GM23338 (cell line): ENCODE results near the gene POMC. TPM values are rescaled to one million over a fixed set of nuclear protein-coding genes. Genes with fewer than 3 reads are reported as not detected.

Experiments used
- ATAC-seq: fragments of 200-7000 bp; cut with Tn5 transposase; 3 replicates; pipeline ENCODE4 v1.9.1; 2020
- DNase-seq: peaks from one replicate; pipeline ENCODE4 v3.0.0-alpha.2; 2015; ENCODE audit warnings: low spot score
- H2AFZ ChIP-seq: fragments of 200-600 bp; sonication (generic); 2 replicates; pipeline ENCODE4 v1.8.0; 2016; ENCODE audit warnings: antibody characterized with exemption, mild to moderate bottlenecking, moderate library complexity
- H3F3A ChIP-seq: fragments of 200-600 bp; sonication (generic); replicated peaks from 2 replicates; pipeline ENCODE4 v1.8.0; 2017; ENCODE audit warnings: antibody characterized with exemption, mixed run types, low read depth
- H3K27ac ChIP-seq: fragments of 200-600 bp; sonication (generic); 2 replicates; pipeline ENCODE4 v1.6.1; 2016; ENCODE audit warnings: low read depth
- H3K27me3 ChIP-seq: fragments of 200-600 bp; sonication (generic); 2 replicates; pipeline ENCODE4 v1.8.0; 2016; ENCODE audit warnings: mild to moderate bottlenecking, mixed run types, moderate library complexity; ENCODE audit not compliant: insufficient read depth
- H3K36me3 ChIP-seq: fragments of 200-600 bp; sonication (generic); 2 replicates; pipeline ENCODE4 v1.8.0; 2016; ENCODE audit warnings: mild to moderate bottlenecking; ENCODE audit not compliant: insufficient read depth
- H3K4me1 ChIP-seq: fragments of 200-600 bp; sonication (generic); 2 replicates; pipeline ENCODE4 v1.8.0; 2016; ENCODE audit warnings: mild to moderate bottlenecking, moderate library complexity; ENCODE audit not compliant: insufficient read depth
- H3K4me2 ChIP-seq: fragments of 200-600 bp; sonication (generic); 2 replicates; pipeline ENCODE4 v1.7.1; 2017; ENCODE audit warnings: mixed run types
- H3K4me3 ChIP-seq: fragments of 200-600 bp; sonication (generic); 2 replicates; pipeline ENCODE4 v1.6.1; 2016; ENCODE audit warnings: mixed run types
- H3K79me2 ChIP-seq: fragments of 200-600 bp; sonication (generic); replicated peaks from 2 replicates; pipeline ENCODE4 v1.8.0; 2017; ENCODE audit warnings: mild to moderate bottlenecking; ENCODE audit not compliant: insufficient read depth
- H3K9me2 ChIP-seq: fragments of 200-600 bp; sonication (generic); 2 replicates; pipeline ENCODE4 v1.8.0; 2017; ENCODE audit not compliant: insufficient read depth
- H4K20me1 ChIP-seq: fragments of 200-600 bp; sonication (generic); replicated peaks from 2 replicates; pipeline ENCODE4 v1.8.0; 2017; ENCODE audit warnings: mild to moderate bottlenecking; ENCODE audit not compliant: insufficient read depth
- H3K27ac Mint-ChIP-seq: 2 replicates; pipeline ENCODE4 v1.8.0; 2020; ENCODE audit warnings: inconsistent platforms, mild to moderate bottlenecking, moderate library complexity, mixed read lengths
- H3K27me3 Mint-ChIP-seq: 3 replicates; pipeline ENCODE4 v1.8.0; 2022; ENCODE audit warnings: low read depth, mild to moderate bottlenecking, moderate library complexity, mixed read lengths, inconsistent platforms; ENCODE audit not compliant: insufficient read depth, poor library complexity
- H3K36me3 Mint-ChIP-seq: 3 replicates; pipeline ENCODE4 v1.8.0; 2021; ENCODE audit warnings: low read depth, mild to moderate bottlenecking, inconsistent platforms, moderate library complexity, mixed read lengths
- H3K4me1 Mint-ChIP-seq: 3 replicates; pipeline ENCODE4 v1.8.0; 2020; ENCODE audit warnings: mild to moderate bottlenecking, inconsistent platforms, mixed read lengths
- H3K4me3 Mint-ChIP-seq: 3 replicates; pipeline ENCODE4 v1.8.0; 2021; ENCODE audit warnings: moderate library complexity, mild to moderate bottlenecking, inconsistent platforms, mixed read lengths
- H3K9me3 Mint-ChIP-seq: 3 replicates; pipeline ENCODE4 v1.8.0; 2020; ENCODE audit warnings: moderate library complexity, mild to moderate bottlenecking, inconsistent platforms, mixed read lengths
- CREB1 ChIP-seq: fragments of 250-450 bp; sonication (Bioruptor Pico); IDR thresholded peaks from 2 replicates; pipeline ENCODE4 v1.5.0; 2020; ENCODE audit warnings: low read depth, mild to moderate bottlenecking, moderate library complexity
- CTCF ChIP-seq, 2 experiments: fragments of 200-600 bp in 1 of 2; sonication (generic) in 1 of 2; conservative IDR thresholded peaks; 2 replicates each; pipeline versions ENCODE4 v1.5.1 to v1.6.1; 2016 to 2017; ENCODE audit warnings: antibody characterized with exemption in 2 of 2, low read depth in 2 of 2, mild to moderate bottlenecking in 2 of 2, moderate library complexity in 1 of 2
- EZH2 ChIP-seq: fragments of 200-600 bp; sonication (generic); IDR thresholded peaks from one replicate; pipeline ENCODE4 v1.8.0; 2017; ENCODE audit warnings: antibody characterized with exemption, mild to moderate bottlenecking, low read depth; ENCODE audit not compliant: unreplicated experiment
- JUNB ChIP-seq: IDR thresholded peaks from one replicate; pipeline ENCODE4 v1.6.1; 2016; ENCODE audit warnings: antibody characterized with exemption; ENCODE audit not compliant: unreplicated experiment
- POLR2AphosphoS5 ChIP-seq: IDR thresholded peaks from 2 replicates; pipeline ENCODE4 v1.6.1; 2016; ENCODE audit warnings: antibody characterized with exemption, low read depth
- STAT1 ChIP-seq: IDR thresholded peaks from one replicate; pipeline ENCODE4 v1.6.1; 2016; ENCODE audit warnings: antibody characterized with exemption; ENCODE audit not compliant: unreplicated experiment
- ZNF114 ChIP-seq: fragments of 250-450 bp; sonication (Bioruptor Pico); IDR thresholded peaks from 2 replicates; pipeline ENCODE4 v1.5.0; 2020; ENCODE audit warnings: mild to moderate bottlenecking, moderate library complexity
- ZNF331 ChIP-seq: fragments of 250-450 bp; sonication (Bioruptor Pico); IDR thresholded peaks from 2 replicates; pipeline ENCODE4 v1.5.0; 2020; ENCODE audit warnings: low read depth, mild to moderate bottlenecking, moderate library complexity
- polyA plus RNA-seq: library from polyadenylated mRNA; unstranded; fragments of >200 nt; fragmentation: Nextera tagmentation; extraction: Ambion mirVana; gene quantifications from 2 replicates; pipeline ENCODE4 v1.2.1, GENCODE V29; 2016
- total RNA-seq: library from RNA; depleted of rRNA; stranded (reverse); fragments of >200 nt; shearing (Covaris generic); gene quantifications from 2 replicates; pipeline ENCODE4 v1.2.3, GENCODE V29; 2014
- TF ChIP-seq, protein P1 (sequence below): IDR thresholded peaks from one replicate; pipeline ENCODE4 v1.6.1; 2018; ENCODE audit warnings: antibody characterized with exemption; ENCODE audit not compliant: unreplicated experiment
- TF ChIP-seq, protein P2 (sequence below): IDR thresholded peaks from 2 replicates; pipeline ENCODE4 v1.6.1; 2016; ENCODE audit warnings: antibody characterized with exemption

Gene POMC
- total and polyA plus RNA-seq, 2 experiments from 2014 or later = 8.5 to 12.3 TPM

DNA sequence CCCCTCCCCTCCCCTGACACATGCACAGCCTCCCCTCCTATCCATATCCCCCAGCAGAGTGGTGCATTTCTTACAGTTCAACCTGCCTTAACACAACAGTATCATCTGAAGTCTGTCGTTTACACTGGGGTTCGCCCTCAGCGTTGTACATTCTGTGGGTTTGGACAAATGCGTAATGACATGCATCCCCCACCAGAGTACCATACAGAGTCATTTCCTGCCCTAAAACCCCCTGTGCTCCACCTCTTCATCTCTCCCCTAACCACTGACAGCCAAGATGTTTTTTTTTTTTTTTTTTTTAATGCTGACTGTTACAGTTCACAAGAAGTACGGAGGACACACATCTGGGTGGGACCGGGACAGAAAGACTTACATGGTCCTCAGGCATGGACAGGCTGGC is 22.6 kb downstream of the POMC start (continued):
- TF ChIP-seq, protein P1, sequence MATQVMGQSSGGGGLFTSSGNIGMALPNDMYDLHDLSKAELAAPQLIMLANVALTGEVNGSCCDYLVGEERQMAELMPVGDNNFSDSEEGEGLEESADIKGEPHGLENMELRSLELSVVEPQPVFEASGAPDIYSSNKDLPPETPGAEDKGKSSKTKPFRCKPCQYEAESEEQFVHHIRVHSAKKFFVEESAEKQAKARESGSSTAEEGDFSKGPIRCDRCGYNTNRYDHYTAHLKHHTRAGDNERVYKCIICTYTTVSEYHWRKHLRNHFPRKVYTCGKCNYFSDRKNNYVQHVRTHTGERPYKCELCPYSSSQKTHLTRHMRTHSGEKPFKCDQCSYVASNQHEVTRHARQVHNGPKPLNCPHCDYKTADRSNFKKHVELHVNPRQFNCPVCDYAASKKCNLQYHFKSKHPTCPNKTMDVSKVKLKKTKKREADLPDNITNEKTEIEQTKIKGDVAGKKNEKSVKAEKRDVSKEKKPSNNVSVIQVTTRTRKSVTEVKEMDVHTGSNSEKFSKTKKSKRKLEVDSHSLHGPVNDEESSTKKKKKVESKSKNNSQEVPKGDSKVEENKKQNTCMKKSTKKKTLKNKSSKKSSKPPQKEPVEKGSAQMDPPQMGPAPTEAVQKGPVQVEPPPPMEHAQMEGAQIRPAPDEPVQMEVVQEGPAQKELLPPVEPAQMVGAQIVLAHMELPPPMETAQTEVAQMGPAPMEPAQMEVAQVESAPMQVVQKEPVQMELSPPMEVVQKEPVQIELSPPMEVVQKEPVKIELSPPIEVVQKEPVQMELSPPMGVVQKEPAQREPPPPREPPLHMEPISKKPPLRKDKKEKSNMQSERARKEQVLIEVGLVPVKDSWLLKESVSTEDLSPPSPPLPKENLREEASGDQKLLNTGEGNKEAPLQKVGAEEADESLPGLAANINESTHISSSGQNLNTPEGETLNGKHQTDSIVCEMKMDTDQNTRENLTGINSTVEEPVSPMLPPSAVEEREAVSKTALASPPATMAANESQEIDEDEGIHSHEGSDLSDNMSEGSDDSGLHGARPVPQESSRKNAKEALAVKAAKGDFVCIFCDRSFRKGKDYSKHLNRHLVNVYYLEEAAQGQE = no peak
- no peak for TF ChIP-seq STAT1
- TF ChIP-seq ZNF114 = no peak

- Histone ChIP-seq H3K4me3 (no peak overlapping the region), H3K27ac (no peak overlapping the region), H3K4me1 (no peaks in the 10 kb centered on the region), H3K4me2 (no peak overlapping the region), H3K9me2 (no peaks in the 10 kb centered on the region), H4K20me1 (no peaks in the 10 kb centered on the region), H3F3A (no peaks in the 10 kb centered on the region), H2AFZ (no peak overlapping the region), H3K79me2 (no peaks in the 10 kb centered on the region), H3K27me3 (no peaks in the 10 kb centered on the region), H3K36me3 (no peaks in the 10 kb centered on the region)
- Mint-ChIP-seq H3K4me1 (no peaks in the 10 kb centered on the region), H3K4me3 (no peak overlapping the region), H3K9me3 (no peaks in the 10 kb centered on the region; the same call in 2 of the 3 replicates), H3K27ac (no peak overlapping the region), H3K36me3 (no peaks in the 10 kb centered on the region; the same call in 2 of the 3 replicates), H3K27me3 (peaks cover 2% of the 10 kb centered on the region)
- no peak for ATAC-seq
- no peak for DNase-seq
- TF ChIP-seq CTCF (conservative IDR thresholded peaks at IDR 0.05; ENCODE audit: low read depth in 2 of 2) = no peak
- TF ChIP-seq, protein P1 = no peak
- no peak for TF ChIP-seq JUNB
- TF ChIP-seq CREB1 (CRISPR knock-in tag) = no peak
- no peak for TF ChIP-seq ZNF114
- TF ChIP-seq POLR2AphosphoS5 = no peak
- TF ChIP-seq ZNF331 (CRISPR knock-in tag) = no peak
- no peak for TF ChIP-seq EZH2
- TF ChIP-seq, protein P2, sequence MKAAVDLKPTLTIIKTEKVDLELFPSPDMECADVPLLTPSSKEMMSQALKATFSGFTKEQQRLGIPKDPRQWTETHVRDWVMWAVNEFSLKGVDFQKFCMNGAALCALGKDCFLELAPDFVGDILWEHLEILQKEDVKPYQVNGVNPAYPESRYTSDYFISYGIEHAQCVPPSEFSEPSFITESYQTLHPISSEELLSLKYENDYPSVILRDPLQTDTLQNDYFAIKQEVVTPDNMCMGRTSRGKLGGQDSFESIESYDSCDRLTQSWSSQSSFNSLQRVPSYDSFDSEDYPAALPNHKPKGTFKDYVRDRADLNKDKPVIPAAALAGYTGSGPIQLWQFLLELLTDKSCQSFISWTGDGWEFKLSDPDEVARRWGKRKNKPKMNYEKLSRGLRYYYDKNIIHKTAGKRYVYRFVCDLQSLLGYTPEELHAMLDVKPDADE = no peak
These were observed 27.3 kb downstream of the POMC start for GRCh38 chr2:25141120-25141519.
